Liver (tissue), 9 donors: ENCODE measurements around the gene TAF4. TPM values are rescaled to one million over a fixed set of nuclear protein-coding genes. Genes with fewer than 3 reads are reported as not detected.

ENCODE experiments used
- DNase-seq: peaks from one replicate; pipeline ENCODE4 v3.0.0-alpha.2; 2017; ENCODE audit warnings: low spot score
- H3K27ac ChIP-seq, 2 donors: one replicate each; pipeline ENCODE4 v1.7.0; 2013; ENCODE audit warnings: inconsistent platforms in 2 of 2, low read length in 2 of 2, control low read depth in 1 of 2, low read depth in 1 of 2, mild to moderate bottlenecking in 1 of 2
- H3K27me3 ChIP-seq, 4 donors: one replicate each; pipeline versions ENCODE4 v1.6.1 to v1.7.0; 2013; ENCODE audit warnings: low read length in 3 of 4, inconsistent platforms in 1 of 4, mild to moderate bottlenecking in 1 of 4, moderate library complexity in 1 of 4; ENCODE audit not compliant: control insufficient read depth in 4 of 4, insufficient read depth in 4 of 4
- H3K36me3 ChIP-seq, 4 donors: one replicate each; pipeline versions ENCODE4 v1.6.1 to v1.7.0; 2013; ENCODE audit warnings: low read length in 3 of 4, mild to moderate bottlenecking in 3 of 4, low read depth in 1 of 4, moderate library complexity in 1 of 4; ENCODE audit not compliant: control insufficient read depth in 4 of 4, insufficient read depth in 3 of 4
- H3K4me1 ChIP-seq, 4 donors: one replicate each; pipeline versions ENCODE4 v1.6.1 to v1.7.0; 2013; ENCODE audit warnings: low read length in 3 of 4, mild to moderate bottlenecking in 3 of 4, moderate library complexity in 1 of 4; ENCODE audit not compliant: control insufficient read depth in 4 of 4, insufficient read depth in 4 of 4
- H3K4me3 ChIP-seq, 3 donors: one replicate each; pipeline versions ENCODE4 v1.6.1 to v1.7.0; 2013; ENCODE audit warnings: low read length in 3 of 3, control low read depth in 1 of 3, low read depth in 1 of 3, mild to moderate bottlenecking in 1 of 3
- H3K9ac ChIP-seq, 2 donors: one replicate each; pipeline ENCODE4 v1.7.0; 2013; ENCODE audit warnings: low read length in 2 of 2, mild to moderate bottlenecking in 2 of 2, moderate library complexity in 2 of 2, control low read depth in 1 of 2, low read depth in 1 of 2
- H3K9me3 ChIP-seq, 4 donors: one replicate each; pipeline versions ENCODE4 v1.6.1 to v1.7.0; 2013; ENCODE audit warnings: low read length in 3 of 4; ENCODE audit not compliant: control insufficient read depth in 4 of 4
- EGR1 ChIP-seq, 2 donors: IDR thresholded peaks; 2 replicates each; pipeline ENCODE4 v1.6.1; 2016 to 2018; ENCODE audit warnings: antibody characterized with exemption in 2 of 2, low read depth in 2 of 2
- FOXA2 ChIP-seq: IDR thresholded peaks from 2 replicates; pipeline ENCODE4 v1.6.1; 2016; ENCODE audit warnings: antibody characterized with exemption
- GABPA ChIP-seq, 2 donors: IDR thresholded peaks in 1 of 2; conservative IDR thresholded peaks in 1 of 2; 2 replicates each; pipeline ENCODE4 v1.6.1; 2016; ENCODE audit warnings: antibody characterized with exemption in 2 of 2, mild to moderate bottlenecking in 1 of 2, moderate library complexity in 1 of 2
- HNF4A ChIP-seq, 2 donors: conservative IDR thresholded peaks; 2 replicates each; pipeline ENCODE4 v1.6.1; 2016; ENCODE audit warnings: antibody characterized with exemption in 2 of 2, mild to moderate bottlenecking in 2 of 2
- RAD21 ChIP-seq, 2 donors: IDR thresholded peaks; 2 replicates each; pipeline ENCODE4 v1.6.1; 2016; ENCODE audit warnings: antibody characterized with exemption in 2 of 2, mild to moderate bottlenecking in 2 of 2
- SP1 ChIP-seq: IDR thresholded peaks from 2 replicates; pipeline ENCODE4 v1.6.1; 2018; ENCODE audit warnings: antibody characterized with exemption, mild to moderate bottlenecking
- TAF1 ChIP-seq: conservative IDR thresholded peaks from 2 replicates; pipeline ENCODE4 v1.6.1; 2016; ENCODE audit warnings: antibody characterized with exemption, mild to moderate bottlenecking
- YY1 ChIP-seq: IDR thresholded peaks from 2 replicates; pipeline ENCODE4 v1.6.1; 2016; ENCODE audit warnings: antibody characterized with exemption, mild to moderate bottlenecking
- ZBTB33 ChIP-seq: IDR thresholded peaks from 2 replicates; pipeline ENCODE4 v1.6.1; 2016; ENCODE audit warnings: antibody characterized with exemption
- WGBS: extraction: QIAGEN DNeasy Blood & Tissue Kit; methylation state at CpG from one replicate; pipeline ENCODE4 v1.1.7; 2013; 5-methylcytosine and 5-hydroxymethylcytosine counted together
- polyA plus RNA-seq, 2 donors: library from polyadenylated mRNA; stranded (reverse) in 1 of 2; unstranded in 1 of 2; fragments of 200-250 nt in 1 of 2; fragments of >200 nt in 1 of 2; fragmentation: Nextera tagmentation in 1 of 2; extraction: Ambion mirVana in 1 of 2; gene quantifications; one replicate each; pipeline versions ENCODE4 v1.2.1 to v1.2.3, GENCODE V29; 2013 to 2015
- total RNA-seq, 2 donors: library from RNA; depleted of rRNA; stranded (reverse); fragments of >200 nt; gene quantifications; one replicate each; pipeline ENCODE4 v1.2.3, GENCODE V29; 2014
- TF ChIP-seq, protein P1 (sequence below): IDR thresholded peaks from 2 replicates; pipeline ENCODE4 v1.6.1; 2016; ENCODE audit warnings: antibody characterized with exemption, mild to moderate bottlenecking
- TF ChIP-seq, protein P2 (sequence below): fragments of 150-350 bp; IDR thresholded peaks from 2 replicates; pipeline ENCODE4 v1.5.1; 2017; ENCODE audit warnings: improper control_type of control experiment, low read depth, low read length; ENCODE audit not compliant: missing input control
- donor health status: healthy.
- donor health status: healthy.
- donor health status: healthy.
- donor health status: healthy.
- donor health status: healthy.

Gene TAF4
- total and polyA plus RNA-seq, 4 donors, result 2.0 to 11.8 (median 5.6) TPM

- TF ChIP-seq GABPA (IDR thresholded peaks at IDR 0.05 in 1 of 2, conservative IDR thresholded peaks at IDR 0.05 in 1 of 2), result no peak
- no peak for TF ChIP-seq SP1
Measured at GRCh38 chr20:62009869-62010445, 55.7 kb downstream of the TAF4 start (continued).

- Histone ChIP-seq H3K36me3 (peaks cover 17 to 52% (median 28%) of the 10 kb centered on the region in 4 donors), H3K27ac (no peak overlapping the region), H3K9ac (no peak overlapping the region), H3K9me3 (no peaks in the 10 kb centered on the region), H3K27me3 (no peaks in the 10 kb centered on the region), H3K4me3 (no peak overlapping the region), H3K4me1 (peaks cover 0 to 4% (median 0%) of the 10 kb centered on the region in 4 donors)
- DNase-seq, result no peak
- TF ChIP-seq FOXA2, result no peak
- TF ChIP-seq ZBTB33, result no peak
- no peak for TF ChIP-seq YY1
- TF ChIP-seq GABPA (IDR thresholded peaks at IDR 0.05 in 1 of 2, conservative IDR thresholded peaks at IDR 0.05 in 1 of 2), result no peak
- 96% methylated on average over 13 of the region's 13 CpGs for WGBS
Measured at GRCh38 chr20:62009322-62009721, 56.4 kb downstream of the TAF4 start.

- Histone ChIP-seq H3K4me3 (no peak overlapping the region), H3K27me3 (no peaks in the 10 kb centered on the region), H3K27ac (no peak overlapping the region), H3K4me1 (peaks cover under 1 to 6% (median 3%) of the 10 kb centered on the region in 4 donors), H3K36me3 (peaks cover 17 to 52% (median 27%) of the 10 kb centered on the region in 4 donors), H3K9ac (no peak overlapping the region), H3K9me3 (no peaks in the 10 kb centered on the region)
- no peak for DNase-seq
- TF ChIP-seq FOXA2 (no peak), RAD21 (IDR thresholded peaks at IDR 0.05) (no peak), GABPA (IDR thresholded peaks at IDR 0.05 in 1 of 2, conservative IDR thresholded peaks at IDR 0.05 in 1 of 2) (no peak), SP1 (no peak), TAF1 (no peak), HNF4A (conservative IDR thresholded peaks at IDR 0.05) (no peak), EGR1 (IDR thresholded peaks at IDR 0.05; ENCODE audit: low read depth in 2 of 2) (no peak)
- TF ChIP-seq, protein P1, sequence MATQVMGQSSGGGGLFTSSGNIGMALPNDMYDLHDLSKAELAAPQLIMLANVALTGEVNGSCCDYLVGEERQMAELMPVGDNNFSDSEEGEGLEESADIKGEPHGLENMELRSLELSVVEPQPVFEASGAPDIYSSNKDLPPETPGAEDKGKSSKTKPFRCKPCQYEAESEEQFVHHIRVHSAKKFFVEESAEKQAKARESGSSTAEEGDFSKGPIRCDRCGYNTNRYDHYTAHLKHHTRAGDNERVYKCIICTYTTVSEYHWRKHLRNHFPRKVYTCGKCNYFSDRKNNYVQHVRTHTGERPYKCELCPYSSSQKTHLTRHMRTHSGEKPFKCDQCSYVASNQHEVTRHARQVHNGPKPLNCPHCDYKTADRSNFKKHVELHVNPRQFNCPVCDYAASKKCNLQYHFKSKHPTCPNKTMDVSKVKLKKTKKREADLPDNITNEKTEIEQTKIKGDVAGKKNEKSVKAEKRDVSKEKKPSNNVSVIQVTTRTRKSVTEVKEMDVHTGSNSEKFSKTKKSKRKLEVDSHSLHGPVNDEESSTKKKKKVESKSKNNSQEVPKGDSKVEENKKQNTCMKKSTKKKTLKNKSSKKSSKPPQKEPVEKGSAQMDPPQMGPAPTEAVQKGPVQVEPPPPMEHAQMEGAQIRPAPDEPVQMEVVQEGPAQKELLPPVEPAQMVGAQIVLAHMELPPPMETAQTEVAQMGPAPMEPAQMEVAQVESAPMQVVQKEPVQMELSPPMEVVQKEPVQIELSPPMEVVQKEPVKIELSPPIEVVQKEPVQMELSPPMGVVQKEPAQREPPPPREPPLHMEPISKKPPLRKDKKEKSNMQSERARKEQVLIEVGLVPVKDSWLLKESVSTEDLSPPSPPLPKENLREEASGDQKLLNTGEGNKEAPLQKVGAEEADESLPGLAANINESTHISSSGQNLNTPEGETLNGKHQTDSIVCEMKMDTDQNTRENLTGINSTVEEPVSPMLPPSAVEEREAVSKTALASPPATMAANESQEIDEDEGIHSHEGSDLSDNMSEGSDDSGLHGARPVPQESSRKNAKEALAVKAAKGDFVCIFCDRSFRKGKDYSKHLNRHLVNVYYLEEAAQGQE, result no peak
- TF ChIP-seq, protein P2, sequence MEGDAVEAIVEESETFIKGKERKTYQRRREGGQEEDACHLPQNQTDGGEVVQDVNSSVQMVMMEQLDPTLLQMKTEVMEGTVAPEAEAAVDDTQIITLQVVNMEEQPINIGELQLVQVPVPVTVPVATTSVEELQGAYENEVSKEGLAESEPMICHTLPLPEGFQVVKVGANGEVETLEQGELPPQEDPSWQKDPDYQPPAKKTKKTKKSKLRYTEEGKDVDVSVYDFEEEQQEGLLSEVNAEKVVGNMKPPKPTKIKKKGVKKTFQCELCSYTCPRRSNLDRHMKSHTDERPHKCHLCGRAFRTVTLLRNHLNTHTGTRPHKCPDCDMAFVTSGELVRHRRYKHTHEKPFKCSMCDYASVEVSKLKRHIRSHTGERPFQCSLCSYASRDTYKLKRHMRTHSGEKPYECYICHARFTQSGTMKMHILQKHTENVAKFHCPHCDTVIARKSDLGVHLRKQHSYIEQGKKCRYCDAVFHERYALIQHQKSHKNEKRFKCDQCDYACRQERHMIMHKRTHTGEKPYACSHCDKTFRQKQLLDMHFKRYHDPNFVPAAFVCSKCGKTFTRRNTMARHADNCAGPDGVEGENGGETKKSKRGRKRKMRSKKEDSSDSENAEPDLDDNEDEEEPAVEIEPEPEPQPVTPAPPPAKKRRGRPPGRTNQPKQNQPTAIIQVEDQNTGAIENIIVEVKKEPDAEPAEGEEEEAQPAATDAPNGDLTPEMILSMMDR, result no peak
- 95% methylated on average over 15 of the region's 15 CpGs for WGBS
Measured at GRCh38 chr20:62008643-62009183, 57.0 kb downstream of the TAF4 start.
